HG03575 (cell line): ENCODE data around the gene CIB2.

Source experiments
- ATAC-seq: cut with Tn5 transposase; IDR thresholded peaks from one replicate; pipeline ENCODE4 v1.9.1; 2021; ENCODE audit not compliant: unreplicated experiment, insufficient number of reproducible peaks, low FRiP score; ENCODE audit errors: extremely low read depth

The CIB2 gene

GRCh38 chr15:78073046-78073787 is 58.0 kb downstream of the CIB2 start:
- no peak for ATAC-seq

- ATAC-seq: no peak
Observed at GRCh38 chr15:78072080-78072892, 59.0 kb downstream of the CIB2 start.

- no peak for ATAC-seq
Observed at GRCh38 chr15:78071383-78071782, 59.9 kb downstream of the CIB2 start.

- no peak for ATAC-seq
Observed at GRCh38 chr15:78070049-78070700, 61.1 kb downstream of the CIB2 start.

GRCh38 chr15:78069462-78070029 is 61.7 kb downstream of the CIB2 start:
- ATAC-seq: no peak

- ATAC-seq: no peak
Observed at GRCh38 chr15:78069052-78069414, 62.2 kb downstream of the CIB2 start.

- no peak for ATAC-seq
Observed at GRCh38 chr15:78067328-78068228, 63.7 kb downstream of the CIB2 start.

GRCh38 chr15:78065973-78066946 is 65.0 kb downstream of the CIB2 start:
- no peak for ATAC-seq

- ATAC-seq: no peak
Observed at GRCh38 chr15:78065284-78065872, 65.9 kb downstream of the CIB2 start.

- ATAC-seq: no peak
Observed at GRCh38 chr15:78064544-78064943, 66.7 kb downstream of the CIB2 start.

- no peak for ATAC-seq
Observed at GRCh38 chr15:78063970-78064385, 67.3 kb downstream of the CIB2 start.

GRCh38 chr15:78063217-78063616 is 68.0 kb downstream of the CIB2 start:
- no peak for ATAC-seq

GRCh38 chr15:78061963-78062427 is 69.2 kb downstream of the CIB2 start:
- ATAC-seq: no peak

- no peak for ATAC-seq
Observed at GRCh38 chr15:78060232-78060631, 71.0 kb downstream of the CIB2 start.

GRCh38 chr15:78059110-78059839 is 72.0 kb downstream of the CIB2 start:
- no peak for ATAC-seq

GRCh38 chr15:78058401-78058935 is 72.8 kb downstream of the CIB2 start:
- no peak for ATAC-seq
